HG02588 (cell line): ENCODE results near the gene DPM2.

Experiments
- ATAC-seq: cut with Tn5 transposase; IDR thresholded peaks from one replicate; pipeline ENCODE4 v1.9.1; 2021; ENCODE audit warnings: mild to moderate bottlenecking, moderate library complexity; ENCODE audit not compliant: unreplicated experiment

The DPM2 gene

DNA sequence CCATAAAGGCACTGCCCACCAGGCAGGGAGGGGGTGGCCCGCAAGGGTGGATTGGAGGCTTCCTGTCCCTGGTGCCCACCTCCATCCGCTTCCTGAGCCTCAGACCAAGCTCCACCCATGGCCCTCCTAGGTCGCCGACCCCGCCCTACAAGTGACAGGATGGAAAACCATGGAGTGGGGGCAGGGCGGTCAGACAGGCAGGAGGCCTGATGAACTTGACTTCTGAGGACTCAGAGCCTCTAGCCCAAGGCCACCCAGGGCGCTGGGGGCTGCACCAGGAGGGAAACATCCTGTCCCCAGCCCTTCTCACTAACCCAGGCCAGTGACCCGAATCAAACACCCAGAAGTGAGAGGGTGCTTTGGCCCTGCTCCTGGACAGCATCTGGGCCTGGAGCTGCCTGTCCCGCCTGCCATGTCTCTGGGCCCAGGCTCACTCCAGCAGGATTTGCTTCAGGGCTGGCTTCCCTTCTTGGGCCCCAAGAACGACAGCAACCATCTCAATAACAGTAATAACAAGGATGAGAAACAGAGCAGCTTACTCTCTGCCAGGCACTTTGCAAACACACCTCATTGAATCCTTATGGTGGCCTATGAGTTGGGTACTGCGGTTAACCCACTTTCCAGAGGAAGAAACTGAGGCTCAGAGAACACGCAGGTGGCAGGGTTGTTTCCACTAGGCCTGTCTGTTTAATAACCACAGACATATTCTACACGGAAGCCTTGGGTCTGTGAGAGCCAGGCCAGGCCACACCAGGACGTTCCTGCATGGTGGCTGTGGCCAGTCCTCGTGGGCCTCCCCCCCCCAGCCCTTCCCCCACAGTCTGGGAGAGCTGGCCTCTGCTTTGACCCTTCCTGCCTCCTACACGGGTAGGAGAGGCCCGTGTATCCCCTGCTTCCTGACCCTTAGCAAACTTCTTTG is 33.8 kb downstream of the DPM2 start:
- ATAC-seq, result no peak

DNA sequence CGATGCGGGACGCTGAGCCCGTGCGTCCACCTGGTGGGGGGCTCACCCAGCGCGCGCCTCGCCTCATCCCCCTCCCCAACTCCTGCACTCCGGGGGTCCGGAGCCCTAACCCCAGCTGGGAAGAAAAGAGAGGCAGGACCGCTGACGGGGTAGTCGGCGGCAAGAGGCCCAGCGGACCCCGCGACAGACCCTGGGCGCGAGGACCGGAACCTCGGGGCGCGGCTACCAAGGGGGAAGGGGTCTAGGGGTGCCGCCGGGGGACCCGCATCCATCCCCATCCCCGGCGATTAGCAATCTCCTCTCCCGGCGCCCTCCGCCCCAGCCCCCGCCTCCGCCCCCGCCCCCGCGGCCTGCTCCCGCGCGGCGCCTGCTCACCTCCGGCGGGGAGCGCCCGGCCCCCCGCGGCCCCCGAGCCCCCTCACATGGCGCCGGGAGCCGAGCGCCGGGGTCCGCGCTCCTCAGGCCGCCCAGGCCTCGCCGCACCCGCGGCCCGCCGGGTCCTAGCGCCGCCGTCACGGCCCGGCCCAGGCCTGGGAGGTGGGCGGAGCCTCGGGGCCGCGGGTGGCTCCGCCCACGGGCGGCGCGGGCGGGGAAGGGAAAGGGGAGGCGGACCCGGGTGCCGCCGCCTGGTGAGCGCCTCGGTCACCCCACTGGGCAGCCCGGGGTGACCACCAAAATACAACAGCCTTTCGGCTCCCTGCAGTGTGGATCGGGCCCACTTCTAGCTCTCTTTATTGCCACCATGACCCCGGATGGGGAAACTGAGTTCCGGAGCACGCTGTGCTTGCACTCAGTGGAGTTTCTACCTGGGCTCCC is 38.3 kb downstream of the DPM2 start, which contains the start of gene ST6GALNAC6:
Gene ST6GALNAC6 (minus strand): TSS at position 476 of the 816 bp plus-strand sequence. CDS start 1,622 bp downstream, outside the sequence.
- peak; percentile 54 for ATAC-seq

GRCh38 chr9:127898433-127899127 is 39.1 kb downstream of the DPM2 start:
- no peak for ATAC-seq

GRCh38 chr9:127897193-127897692 is 40.4 kb downstream of the DPM2 start:
- ATAC-seq, result no peak

DNA sequence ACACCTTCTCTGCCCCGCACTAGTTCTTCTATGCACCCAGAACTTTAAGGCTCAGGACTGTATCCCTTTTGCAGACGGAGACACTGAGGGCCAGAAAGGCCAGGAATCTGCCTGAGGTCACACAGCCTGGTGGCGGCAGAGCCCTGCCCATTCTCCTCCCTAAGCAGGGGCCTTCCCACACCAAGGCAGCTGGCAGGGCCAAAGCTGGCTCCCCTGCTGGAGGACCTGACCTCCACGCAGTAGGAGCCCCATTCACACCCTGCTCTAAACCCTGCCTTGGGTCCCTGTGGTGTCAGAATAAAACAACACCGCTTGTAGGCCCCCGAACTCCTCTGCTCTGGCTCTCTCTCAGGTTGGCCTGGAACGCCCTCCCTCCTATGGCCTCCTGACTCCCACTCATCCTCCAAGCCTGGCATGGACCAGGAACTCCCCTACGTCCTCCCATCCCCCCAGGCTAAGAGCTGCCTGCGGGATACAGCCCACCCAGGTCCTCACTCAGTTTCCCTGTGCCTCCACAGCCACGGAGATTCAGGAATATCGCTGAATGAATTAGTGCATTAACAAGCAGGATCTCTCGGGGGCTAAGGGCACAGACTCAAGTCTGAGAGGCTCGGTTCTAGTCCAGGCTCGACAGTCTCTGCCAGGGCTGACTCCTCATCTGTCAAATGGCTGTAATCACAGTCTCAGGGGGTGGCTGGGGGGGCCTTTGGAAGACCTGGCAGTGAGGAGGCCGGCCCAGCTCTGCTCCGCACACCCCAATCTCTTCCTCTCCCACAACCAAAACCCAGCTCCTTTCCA is 41.1 kb downstream of the DPM2 start:
- no peak for ATAC-seq

- ATAC-seq, result no peak
These were observed 41.8 kb downstream of the DPM2 start for GRCh38 chr9:127895811-127896210.

- ATAC-seq, result no peak
These were observed 44.3 kb downstream of the DPM2 start for GRCh38 chr9:127893392-127893791.

- no peak for ATAC-seq
These were observed 44.8 kb downstream of the DPM2 start for GRCh38 chr9:127892831-127893230.

DNA sequence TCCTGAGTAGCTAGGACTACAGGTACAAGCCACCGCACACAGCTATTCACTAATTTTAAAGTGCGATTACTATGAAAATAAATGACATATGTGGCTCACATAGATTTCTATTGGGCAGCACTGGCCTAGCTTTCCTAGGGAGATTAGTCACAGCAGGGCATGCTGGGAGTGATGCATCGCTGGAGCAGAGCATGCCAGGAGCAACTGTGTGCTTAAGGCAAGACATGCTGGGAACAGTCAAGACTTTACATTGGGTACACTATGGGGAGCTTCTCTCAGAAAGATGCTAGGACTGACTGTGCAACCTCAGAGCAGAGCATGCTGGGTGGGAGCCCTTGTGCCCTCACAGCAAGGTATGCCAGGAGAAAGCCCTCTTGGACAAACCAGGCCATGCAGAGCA is 47.6 kb downstream of the DPM2 start:
- no peak for ATAC-seq

DNA sequence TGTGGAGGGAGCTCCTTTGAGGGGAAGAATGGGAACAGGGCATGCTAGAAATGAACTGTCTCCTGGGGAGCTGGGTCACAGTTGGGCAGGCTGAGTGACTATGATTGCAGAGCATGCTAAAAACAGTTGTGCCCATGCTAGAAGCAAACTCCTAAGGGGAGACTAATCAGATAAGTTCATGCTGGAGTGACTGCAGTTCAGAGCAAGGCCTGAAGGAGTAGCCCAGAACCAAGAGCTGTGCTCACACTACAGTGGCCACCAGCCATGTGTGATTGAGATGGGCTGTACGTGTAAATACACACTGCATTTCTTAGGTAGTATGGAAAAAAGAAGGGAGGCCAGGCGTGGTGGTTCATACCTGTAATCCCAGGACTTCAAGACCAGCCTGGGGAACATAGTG is 49.9 kb downstream of the DPM2 start:
- ATAC-seq, result no peak

DNA sequence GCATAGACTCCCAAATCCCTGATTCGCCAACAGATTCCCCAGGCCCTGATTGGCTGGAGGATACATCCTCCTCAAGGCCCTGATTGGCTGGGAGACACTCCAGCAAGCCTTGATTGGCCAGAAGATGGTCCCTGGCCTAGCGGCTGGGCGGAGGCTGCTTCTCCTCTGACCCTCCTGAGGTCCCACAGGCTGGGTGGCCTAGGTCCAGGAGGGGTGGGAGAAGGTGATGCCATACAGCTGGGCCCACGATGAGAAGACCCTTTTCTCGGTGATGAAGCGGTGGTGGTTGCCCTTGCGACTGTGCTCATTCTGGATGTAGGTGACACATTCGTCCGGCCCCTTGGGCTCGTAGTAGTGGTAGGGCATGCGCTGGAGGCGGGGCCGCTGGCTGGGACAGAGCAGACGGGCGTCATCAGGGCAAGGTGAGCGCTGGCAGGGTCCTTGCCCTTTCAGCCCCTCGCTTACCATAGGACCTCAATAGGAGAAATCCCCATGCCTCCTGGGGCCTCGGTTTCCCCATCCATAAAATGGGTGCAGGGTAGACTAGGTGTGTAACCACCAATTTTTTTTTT is 51.2 kb downstream of the DPM2 start:
- ATAC-seq, result no peak

GRCh38 chr9:127885508-127886281 is 52.0 kb downstream of the DPM2 start:
- ATAC-seq, result no peak
